BE2C (cell line): ENCODE results near the gene PEAK3. TPM values are rescaled to one million over a fixed set of nuclear protein-coding genes. Genes with fewer than 3 reads are reported as not detected.

Experiments
- DNase-seq: peaks from one replicate; pipeline ENCODE4 v3.0.0-alpha.2; 2020
- H3K27me3 ChIP-seq: fragments of 250-450 bp; sonication (Bioruptor Pico); 2 replicates; pipeline ENCODE4 v1.5.1; 2020; ENCODE audit warnings: mild to moderate bottlenecking
- H3K36me3 ChIP-seq: fragments of 250-450 bp; sonication (Bioruptor Pico); 2 replicates; pipeline ENCODE4 v1.5.1; 2020; ENCODE audit warnings: mild to moderate bottlenecking
- H3K4me1 ChIP-seq: fragments of 250-450 bp; sonication (Bioruptor Pico); 2 replicates; pipeline ENCODE4 v1.5.1; 2020
- H3K4me3 ChIP-seq: 2 replicates; pipeline ENCODE4 v1.5.1; 2011; ENCODE audit warnings: low read depth, low read length
- H3K9me3 ChIP-seq: fragments of 250-450 bp; sonication (Bioruptor Pico); 2 replicates; pipeline ENCODE4 v1.5.1; 2020
- CTCF ChIP-seq: IDR thresholded peaks from 2 replicates; pipeline ENCODE4 v1.5.1; 2012; ENCODE audit warnings: mild to moderate bottlenecking, low read depth, low read length
- polyA plus RNA-seq: library from polyadenylated mRNA; unstranded; fragments of >200 nt; gene quantifications from one replicate; pipeline ENCODE4 v1.2.1, GENCODE V29; 2012; ENCODE audit warnings: low read depth, missing spikeins; ENCODE audit not compliant: insufficient read length, insufficient read depth

The PEAK3 gene
- 0.17 TPM for polyA plus RNA-seq

GRCh38 chr19:2282062-2282861, at the start of gene PEAK3:
Gene PEAK3, minus strand, starts transcription at chr19:2282175. Its CDS starts 1,244 bp downstream, at chr19:2280931.
- H3K4me1 ChIP-seq = no peaks in the 10 kb centered on the region
- no peaks in the 10 kb centered on the region for H3K9me3 ChIP-seq
- no peak for DNase-seq
- no peak within 1 kb of the TSS for H3K4me3 ChIP-seq
- TF ChIP-seq CTCF = no peak
- H3K27me3 ChIP-seq = peaks cover 3% of the 10 kb centered on the region; the same call in 1 of the 2 replicates
- H3K36me3 ChIP-seq = no peaks in the 10 kb centered on the region

GRCh38 chr19:2330632-2331284, 48.8 kb upstream of the PEAK3 start:
- TF ChIP-seq CTCF = no peak
- DNase-seq = no peak
- Histone ChIP-seq H3K4me1 (peaks cover 33% of the 10 kb centered on the region), H3K36me3 (peaks cover 28% of the 10 kb centered on the region), H3K4me3 (no peak overlapping the region; the same call in 1 of the 2 replicates), H3K27me3 (no peaks in the 10 kb centered on the region), H3K9me3 (no peaks in the 10 kb centered on the region)

GRCh38 chr19:2330255-2330631, 48.3 kb upstream of the PEAK3 start:
- no peak for DNase-seq
- Histone ChIP-seq H3K4me1 (peaks cover 33% of the 10 kb centered on the region), H3K36me3 (peaks cover 32% of the 10 kb centered on the region), H3K4me3 (no peak overlapping the region), H3K27me3 (no peaks in the 10 kb centered on the region), H3K9me3 (no peaks in the 10 kb centered on the region)
- no peak for TF ChIP-seq CTCF

GRCh38 chr19:2329501-2329916, 47.5 kb upstream of the PEAK3 start:
- H3K27me3 ChIP-seq = no peaks in the 10 kb centered on the region
- TF ChIP-seq CTCF = no peak
- peak overlapping the region; percentile 96 for H3K4me3 ChIP-seq
- peaks cover 35% of the 10 kb centered on the region for H3K36me3 ChIP-seq
- H3K9me3 ChIP-seq = no peaks in the 10 kb centered on the region
- DNase-seq = no peak
- H3K4me1 ChIP-seq = peaks cover 33% of the 10 kb centered on the region

GRCh38 chr19:2329149-2329478, 47.1 kb upstream of the PEAK3 start:
- Histone ChIP-seq H3K27me3 (no peaks in the 10 kb centered on the region), H3K9me3 (no peaks in the 10 kb centered on the region), H3K36me3 (peaks cover 35% of the 10 kb centered on the region), H3K4me1 (peaks cover 33% of the 10 kb centered on the region), H3K4me3 (peak overlapping the region; percentile 96)
- DNase-seq = no peak
- no peak for TF ChIP-seq CTCF
